HG03095 (cell line): ENCODE results near the gene TAS2R20.
"Not testable (repeated sequence)": the region's sequence is repeated elsewhere in the genome, so short reads cannot be mapped to it uniquely, and the experiment has no call there.

Experiments
- ATAC-seq: cut with Tn5 transposase; IDR thresholded peaks from one replicate; pipeline ENCODE4 v1.9.1; 2021; ENCODE audit warnings: moderate library complexity; ENCODE audit not compliant: unreplicated experiment

TAS2R20 gene, protein sequence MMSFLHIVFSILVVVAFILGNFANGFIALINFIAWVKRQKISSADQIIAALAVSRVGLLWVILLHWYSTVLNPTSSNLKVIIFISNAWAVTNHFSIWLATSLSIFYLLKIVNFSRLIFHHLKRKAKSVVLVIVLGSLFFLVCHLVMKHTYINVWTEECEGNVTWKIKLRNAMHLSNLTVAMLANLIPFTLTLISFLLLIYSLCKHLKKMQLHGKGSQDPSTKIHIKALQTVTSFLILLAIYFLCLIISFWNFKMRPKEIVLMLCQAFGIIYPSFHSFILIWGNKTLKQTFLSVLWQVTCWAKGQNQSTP

DNA sequence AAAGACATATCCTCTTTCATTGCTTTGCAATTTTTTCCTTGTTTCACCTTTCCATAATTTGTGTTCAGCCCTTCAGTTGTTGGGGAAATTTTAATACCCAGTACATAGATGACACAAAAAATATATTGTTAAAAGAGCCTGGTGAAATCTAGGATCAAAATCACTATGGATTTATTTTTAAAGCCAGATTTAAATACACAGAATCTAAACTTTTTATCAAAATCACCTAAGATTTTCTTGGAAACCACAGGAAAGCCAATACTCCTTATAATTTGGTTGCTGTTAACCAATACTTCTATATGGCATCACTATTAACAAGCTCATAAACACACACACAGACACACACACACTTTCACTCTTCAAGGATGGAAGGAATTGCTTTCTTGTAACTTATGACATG is at the start of gene TAS2R20:
TSS of gene TAS2R20 (minus strand) at position 101 of the 400 bp plus-strand sequence. CDS start 429 bp downstream, outside the sequence.
- no peak for ATAC-seq

DNA sequence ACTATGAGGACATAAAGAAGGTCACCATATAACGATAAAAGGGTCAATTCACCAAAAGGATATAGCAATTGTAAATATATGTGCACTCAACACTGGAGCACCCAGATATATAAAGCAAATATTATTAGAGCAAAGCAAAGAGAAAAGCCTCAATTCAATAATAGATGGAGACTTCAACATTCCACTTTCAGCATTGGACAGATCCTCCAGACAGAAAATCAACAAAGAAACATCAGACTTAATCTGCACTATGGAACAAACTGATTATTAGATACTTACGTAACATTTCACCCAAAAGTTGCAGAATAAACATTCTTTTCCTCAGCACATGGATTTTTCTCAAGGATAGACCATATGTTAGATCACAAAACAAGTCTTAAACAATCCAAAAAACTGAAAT is 43.3 kb upstream of the TAS2R20 start:
- ATAC-seq = not testable (repeated sequence)

DNA sequence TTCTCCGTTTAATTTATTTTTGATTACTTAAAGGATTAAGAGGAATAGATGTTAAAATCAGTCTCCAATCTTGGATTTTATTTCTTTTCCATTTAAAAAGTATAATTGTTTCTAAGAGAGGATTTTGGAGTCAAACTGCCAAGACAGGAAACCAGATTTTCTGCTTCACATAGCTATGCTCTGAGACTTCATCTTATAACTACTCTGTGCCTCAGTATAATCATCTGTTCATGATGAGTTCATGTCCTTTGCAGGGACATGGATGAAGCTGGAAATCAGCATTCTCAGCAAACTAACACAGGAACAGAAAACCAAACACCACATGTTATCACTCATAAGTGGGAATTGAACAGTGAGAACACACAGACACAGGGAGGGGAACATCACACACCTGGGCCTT is 42.1 kb upstream of the TAS2R20 start:
- ATAC-seq = no peak

DNA sequence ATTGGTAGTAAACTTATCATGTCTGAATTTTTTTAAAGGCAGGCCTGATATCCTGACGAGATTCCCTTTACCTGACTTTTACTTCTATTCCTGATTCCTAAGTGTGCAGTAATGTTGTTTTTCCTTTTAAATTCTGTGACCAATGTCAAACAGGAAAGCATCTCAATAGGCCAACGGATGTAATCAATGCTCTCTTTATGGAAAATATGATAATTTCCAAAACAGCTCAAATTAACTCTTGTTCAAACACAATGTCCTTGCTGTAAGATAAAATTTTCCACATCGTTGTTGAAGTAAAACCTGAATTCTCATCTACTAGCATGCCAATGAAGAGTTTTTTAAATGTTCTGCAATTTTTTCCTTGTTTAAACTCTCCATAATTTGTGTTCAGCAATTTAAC is 41.1 kb upstream of the TAS2R20 start:
- no peak for ATAC-seq

DNA sequence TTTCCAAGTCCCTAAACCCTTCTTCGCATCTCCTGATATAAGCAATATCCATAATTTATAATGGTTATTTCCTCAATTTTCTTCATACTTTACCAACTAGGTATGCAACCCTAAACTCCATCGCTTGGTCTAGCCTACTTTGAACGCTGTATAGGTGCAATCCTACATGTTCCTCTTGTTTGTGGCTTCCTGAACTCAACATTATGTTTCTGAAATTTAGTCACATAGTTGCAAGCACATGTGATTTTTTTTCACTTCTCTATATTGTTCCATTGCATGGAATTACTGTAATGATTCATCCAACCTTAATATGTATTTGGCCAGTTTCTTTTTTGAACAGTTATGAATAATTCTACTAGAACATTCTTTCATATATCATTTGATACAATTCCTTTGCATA is 35.9 kb upstream of the TAS2R20 start:
- not testable (repeated sequence) for ATAC-seq

DNA sequence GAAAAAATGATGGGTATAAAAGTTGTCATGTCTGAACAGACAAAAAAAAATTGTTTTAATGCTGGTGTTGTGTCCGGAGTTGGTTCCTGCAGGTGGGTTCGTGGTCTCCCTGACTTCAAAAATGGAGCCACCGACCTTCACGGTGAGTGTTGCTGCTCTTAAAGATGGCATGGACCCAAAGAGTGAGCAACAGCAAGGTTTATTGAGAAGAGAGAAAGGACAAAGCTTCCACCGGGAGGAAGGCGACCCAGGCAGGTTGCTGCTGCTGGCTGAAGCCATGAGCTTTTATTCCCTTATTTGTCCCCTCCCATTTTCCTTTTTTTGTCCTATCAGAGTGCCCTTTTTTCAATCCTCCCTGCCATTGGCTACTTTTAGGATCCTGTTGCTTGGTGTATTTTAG is 33.2 kb upstream of the TAS2R20 start, which contains the start of gene TAS2R31:
TSS of gene TAS2R31 (minus strand) at position 101 of the 400 bp plus-strand sequence. CDS start at position 29, 72 bp downstream.
- ATAC-seq = no peak

DNA sequence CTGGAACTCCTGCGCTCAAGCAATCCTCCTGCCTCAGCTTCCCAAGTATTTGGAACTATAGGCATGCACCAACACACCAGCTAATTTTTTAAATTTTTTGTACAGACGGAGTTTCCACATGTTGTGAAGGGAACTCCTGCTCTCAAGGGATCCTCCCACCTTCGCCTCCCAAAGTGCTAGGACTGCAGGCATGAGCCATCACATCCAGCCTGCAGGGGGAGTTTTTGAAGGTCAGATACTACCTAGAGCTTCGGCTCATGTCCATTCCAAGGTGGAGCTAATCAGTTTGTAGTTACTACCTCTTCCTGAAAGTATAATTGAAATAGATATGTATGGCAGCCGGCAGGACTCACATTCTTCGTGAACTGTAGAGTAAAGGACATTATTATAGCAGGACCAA is 28.0 kb upstream of the TAS2R20 start:
- no peak for ATAC-seq

DNA sequence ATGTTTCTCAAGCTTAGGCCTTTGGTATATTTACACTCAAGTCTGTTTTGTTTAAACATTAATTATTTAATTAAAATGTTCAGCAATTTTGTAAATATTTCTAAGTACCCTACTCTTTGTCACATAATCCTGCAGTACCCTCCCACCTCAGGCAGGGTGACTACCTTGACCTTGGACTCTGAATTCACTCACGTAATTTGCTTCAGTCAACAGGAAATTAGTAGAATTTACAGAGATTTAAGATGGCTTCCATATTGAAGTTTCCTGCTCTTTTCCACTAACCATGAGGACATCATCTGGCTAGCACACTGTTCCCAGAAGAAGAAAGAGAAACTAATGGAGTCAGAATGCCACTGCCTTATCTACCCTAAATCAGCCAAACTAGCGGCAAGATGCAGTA is 25.3 kb upstream of the TAS2R20 start:
- no peak for ATAC-seq

DNA sequence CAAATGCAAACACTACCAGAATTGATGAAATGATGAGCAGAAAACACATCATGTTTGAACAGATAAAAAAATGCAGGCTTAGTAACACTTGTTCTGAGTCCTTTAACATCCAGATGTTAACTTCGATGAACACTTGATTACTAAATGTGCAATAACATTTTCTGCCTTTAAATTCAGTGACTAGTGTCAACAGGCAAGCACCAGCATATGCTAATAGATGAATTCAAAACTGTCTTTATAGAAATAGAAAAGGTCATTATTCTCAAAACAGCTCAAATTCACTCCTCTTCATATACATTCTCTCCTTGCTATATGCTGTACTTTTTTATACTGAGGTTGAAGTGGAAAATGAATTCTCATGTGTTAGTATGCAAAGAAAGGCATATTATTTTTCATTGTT is 24.4 kb upstream of the TAS2R20 start, which contains the start of gene TAS2R19:
TSS of gene TAS2R19 (minus strand) at position 101 of the 400 bp plus-strand sequence. CDS start at position 52, 49 bp downstream.
- ATAC-seq = no peak

DNA sequence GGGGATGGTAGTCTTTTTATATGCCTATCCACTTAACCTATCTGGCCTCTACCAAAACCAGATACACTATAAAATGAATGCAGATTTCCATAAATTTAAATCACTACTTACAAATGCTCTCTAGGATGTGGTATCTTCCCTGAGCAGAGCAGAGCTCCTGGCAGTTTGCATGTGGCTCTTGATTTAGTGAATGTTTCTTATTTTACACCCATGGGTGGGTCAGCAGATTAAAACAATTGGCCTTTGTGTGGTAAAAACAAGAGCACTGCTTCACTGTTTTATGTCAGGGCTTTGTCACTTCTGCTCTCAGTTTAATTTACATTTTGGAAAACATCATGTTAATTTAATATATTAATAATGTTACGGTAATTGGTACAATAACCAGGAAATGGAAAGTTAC is 18.8 kb upstream of the TAS2R20 start:
- ATAC-seq = no peak

DNA sequence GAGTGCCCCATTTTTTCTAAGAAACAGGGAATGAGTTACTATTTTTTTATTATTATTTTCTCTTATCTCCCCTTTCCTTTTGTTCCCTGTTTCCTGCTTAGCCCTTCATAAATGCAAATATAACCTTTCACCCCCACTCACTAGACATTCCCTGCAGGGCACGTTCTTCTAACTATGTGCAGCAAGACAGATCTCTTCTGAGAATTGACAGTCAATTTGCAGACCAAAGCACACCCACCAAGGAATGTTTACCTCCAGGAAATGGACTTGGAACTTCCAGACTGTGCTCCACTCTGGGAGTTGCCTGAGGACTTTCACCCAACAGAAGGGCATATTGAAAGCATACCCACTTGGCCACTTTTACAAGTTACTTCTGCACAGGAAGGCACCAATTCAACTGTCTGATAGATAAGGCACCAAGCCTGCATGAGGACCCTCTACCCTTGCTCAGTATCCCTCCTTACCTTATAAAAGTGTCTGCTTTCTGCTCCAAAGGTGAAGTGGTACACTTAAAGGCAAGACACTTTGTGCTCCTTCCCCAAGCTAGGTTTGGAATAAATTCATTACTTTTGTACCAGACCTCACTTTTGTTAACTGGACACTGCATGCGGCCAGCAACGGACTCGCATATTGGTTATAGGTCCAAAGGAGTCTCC is 17.8 kb upstream of the TAS2R20 start:
- no peak for ATAC-seq

DNA sequence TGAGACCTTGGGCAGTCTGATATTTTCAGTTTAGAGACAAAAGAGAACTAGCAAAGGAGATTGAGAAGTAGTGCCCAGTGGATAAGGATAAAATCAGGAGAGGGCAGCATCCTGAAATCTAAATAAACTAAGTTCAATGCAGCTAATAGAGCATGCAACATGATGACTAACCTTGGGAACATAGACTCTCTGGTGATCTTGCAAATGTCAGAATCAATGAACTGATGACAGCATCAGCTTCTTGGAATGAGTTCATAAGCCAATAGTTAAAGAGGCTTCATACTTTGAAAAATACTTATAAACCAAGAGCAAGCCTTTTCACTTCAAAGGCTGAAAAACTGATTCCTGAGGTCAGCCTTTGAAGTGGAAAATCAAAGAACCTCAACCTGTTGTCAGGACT is 16.1 kb upstream of the TAS2R20 start:
- no peak for ATAC-seq

DNA sequence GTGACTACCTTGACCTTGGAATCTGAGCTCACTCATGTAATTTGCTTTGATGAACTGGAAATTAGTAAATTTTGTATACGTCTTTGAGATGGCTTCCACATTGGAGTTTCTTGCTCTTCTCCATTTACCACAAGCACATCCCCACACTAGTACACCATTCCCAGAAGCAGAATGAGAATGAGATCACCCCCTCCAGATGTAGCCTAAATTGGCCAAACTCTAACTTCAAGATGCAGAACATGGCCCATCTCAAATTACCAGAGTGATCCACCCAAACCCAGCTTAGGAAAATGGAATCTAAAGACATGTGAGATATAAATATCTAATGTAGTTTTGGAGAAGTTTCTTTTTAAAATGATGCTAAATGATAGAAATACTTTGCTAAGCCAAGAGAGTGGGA is 9.5 kb upstream of the TAS2R20 start:
- no peak for ATAC-seq

DNA sequence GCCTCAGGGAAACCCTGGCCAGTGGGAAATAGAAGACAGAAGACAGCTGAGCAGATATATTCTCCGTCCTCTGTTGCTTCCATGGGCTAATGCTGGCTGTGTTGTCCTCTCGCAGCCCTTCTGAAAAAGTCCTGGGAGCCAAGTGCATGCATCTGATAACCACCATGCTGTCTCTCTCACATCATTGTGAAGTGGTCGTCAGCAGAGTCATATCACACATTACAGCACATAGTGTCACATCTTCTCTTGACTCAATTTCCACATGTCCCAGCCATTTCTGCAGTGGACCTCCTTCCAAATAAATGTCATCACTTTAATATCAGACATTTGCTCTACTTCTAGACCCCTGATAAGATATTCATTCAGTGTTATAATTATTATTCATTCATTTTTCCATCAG is 3.8 kb downstream of the TAS2R20 start:
- ATAC-seq = no peak

DNA sequence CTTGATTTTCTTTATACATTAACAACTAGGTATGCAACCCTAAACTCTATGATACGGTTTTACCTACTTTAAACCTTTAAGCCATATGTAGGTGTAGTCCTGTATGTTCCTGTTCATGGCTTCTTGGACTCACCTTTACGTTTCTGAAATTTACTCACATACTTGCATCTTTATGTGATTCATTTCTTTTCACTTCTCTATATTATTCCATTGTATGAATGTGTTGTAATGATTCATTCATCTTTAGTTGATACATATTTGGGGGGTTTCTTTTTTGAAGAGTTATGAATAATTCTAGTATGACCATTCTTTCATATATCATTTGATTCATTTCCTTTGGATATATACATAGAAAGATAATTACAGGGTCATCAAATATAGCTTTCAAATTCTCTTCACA is 9.0 kb downstream of the TAS2R20 start:
- ATAC-seq = no peak

DNA sequence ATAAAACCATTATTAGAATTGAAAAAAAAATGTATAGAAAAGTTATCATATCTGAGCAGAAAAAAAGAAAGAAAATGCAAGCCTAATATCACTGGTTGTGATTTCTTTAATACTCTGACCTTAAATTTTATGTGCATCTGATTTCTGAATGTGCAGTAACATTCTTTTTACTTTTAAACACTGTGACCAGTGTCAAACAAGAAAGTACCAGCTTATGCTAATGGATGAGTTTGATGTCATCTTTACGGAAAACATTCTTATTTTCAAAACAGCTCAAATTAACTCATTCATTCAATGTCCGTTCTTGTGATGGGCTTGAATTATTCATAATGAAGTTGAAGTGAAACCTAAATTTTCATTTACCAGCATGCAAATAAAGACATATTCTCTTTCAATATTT is 11.3 kb downstream of the TAS2R20 start, which contains the start of gene TAS2R50:
TSS of gene TAS2R50 (minus strand) at position 101 of the 400 bp plus-strand sequence. CDS start at position 49, 52 bp downstream.
- no peak for ATAC-seq

DNA sequence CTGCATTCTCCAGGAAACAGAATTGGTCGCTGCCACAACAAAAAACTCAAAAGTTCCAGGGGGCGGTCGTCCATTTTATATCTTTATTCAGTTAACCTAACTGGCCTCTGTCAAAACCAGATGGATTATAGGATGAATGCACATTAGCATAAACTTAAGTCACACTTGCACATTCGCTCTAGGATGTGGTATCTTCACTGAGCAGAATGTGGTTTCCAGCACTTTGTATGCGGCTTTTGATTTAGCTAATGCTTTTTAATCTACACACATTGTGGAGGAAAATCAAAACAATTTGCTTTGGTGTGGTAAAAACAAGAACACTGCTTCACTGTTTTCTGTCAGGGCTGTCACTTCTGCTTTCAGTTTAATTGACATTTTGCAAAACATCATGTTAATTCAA is 15.9 kb downstream of the TAS2R20 start:
- ATAC-seq = no peak

DNA sequence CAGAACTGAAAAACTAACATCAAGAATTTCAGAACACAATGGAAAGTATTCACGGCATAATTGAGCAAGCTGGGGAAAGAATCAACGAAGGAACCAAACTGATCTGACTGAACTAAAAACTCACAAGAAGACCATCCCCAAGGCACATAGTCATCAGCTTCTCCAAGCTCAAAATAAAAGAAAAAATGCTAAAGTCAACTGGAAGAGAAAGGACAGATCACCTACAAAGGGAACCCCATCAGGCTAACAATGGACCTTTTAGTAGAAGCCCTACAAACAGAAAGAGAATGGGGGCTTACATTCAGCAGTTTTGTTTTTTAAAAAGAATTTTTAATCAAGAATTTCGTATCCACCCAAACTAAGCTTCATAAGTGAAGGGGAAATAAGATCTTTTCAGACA is 23.1 kb downstream of the TAS2R20 start:
- ATAC-seq = no peak

DNA sequence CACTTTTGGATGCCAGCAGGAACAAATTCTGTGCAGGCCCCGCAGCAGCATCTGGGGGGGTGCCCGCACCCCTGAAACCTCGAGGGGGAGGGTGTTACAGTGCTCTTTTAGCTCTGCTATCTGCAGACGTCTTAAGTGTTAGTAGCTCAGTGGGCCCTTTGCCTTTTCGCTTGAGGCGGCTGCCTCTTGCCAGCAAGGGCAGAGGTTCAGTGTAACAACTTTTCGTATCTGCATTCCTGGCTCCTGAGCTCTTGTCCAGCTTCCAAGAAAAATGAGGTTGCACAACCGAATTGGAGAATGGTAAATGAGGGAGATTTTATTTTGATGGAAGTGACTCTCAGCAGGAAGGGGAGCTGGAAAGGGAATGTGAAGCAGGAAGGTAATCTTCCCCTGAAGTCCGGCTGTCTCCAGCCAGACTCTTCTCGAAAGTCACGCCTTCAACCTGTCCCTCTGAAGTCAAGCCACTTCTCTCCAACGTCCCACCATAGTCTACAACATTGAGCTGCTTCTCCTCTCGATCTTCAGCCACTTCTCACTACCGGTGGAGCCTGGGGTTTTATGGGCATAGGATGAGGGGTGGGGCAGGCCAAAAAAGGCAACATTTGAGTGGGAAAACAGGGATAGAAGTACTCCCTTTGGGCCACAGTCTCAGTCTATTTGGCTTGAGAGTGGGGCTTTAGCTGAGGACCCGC is 29.2 kb downstream of the TAS2R20 start:
- no peak for ATAC-seq

DNA sequence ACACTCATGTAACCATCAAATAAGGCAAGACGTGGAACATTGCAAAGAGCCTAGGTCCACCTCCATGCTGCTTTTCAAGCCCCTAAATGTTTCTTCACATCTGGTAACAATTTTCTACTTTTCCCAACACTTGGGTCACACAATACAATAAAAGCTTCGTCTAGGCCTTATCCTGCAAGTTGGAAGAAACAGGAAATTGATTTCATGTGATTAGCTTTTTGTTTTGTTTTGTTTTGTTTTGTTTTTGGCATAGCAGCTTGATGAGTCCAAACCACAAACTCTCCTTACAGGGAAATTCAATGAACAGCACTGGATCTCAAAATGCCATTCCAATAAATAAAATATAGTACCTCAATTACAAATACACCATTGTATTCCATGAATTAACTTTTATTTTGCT is 30.7 kb downstream of the TAS2R20 start:
- ATAC-seq = no peak

DNA sequence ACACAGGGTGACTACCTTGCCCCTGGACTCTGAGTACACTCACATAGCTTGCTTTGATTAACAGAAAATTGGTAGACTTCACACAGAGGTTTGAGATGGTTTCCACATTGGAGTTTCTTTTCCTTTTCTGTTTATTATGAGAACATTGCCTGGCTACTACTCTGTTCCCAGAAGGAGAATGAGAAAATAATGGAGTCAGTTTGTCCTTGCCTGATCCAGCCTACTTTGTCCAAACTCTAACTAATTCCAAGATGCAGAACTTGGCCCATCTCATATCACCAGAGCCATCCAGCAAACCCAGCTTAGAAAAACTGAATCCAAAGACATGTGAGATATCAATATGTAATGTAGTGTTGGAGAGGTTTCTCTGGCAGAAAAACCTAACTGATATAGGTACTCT is 31.8 kb downstream of the TAS2R20 start:
- no peak for ATAC-seq

DNA sequence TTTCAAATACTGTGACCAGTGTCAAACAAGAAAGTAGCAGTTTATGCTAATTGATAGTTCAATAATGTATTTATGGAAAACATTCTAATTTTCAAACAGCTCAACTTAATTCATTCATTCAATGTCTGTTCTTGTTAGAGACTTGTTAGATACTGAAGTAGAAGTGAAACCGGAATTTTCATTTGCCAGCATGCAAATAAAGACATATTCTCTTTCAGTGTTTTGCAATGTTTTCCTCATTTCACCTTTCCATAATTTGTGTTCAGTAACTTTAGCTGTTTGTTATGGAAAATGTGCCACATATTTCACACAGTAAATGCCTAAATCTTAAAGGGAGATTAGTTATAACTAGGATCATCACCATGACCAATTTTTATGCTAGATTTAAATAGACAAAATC is 32.6 kb downstream of the TAS2R20 start:
- ATAC-seq = no peak
